ENCODE measurements around the gene PDIA6.

- TF ChIP-seq CTCF (IDR thresholded peaks at IDR 0.05): no peak
- no peak for TF ChIP-seq POLR2A (IDR thresholded peaks at IDR 0.05)
Observed at GRCh38 chr2:10771786-10772185, 40.8 kb downstream of the PDIA6 start.
